ENCODE measurements around the gene RNF217.

Gene RNF217

GRCh38 chr6:124995131-124995530, 32.9 kb downstream of the RNF217 start:
- no peak for TF ChIP-seq CTCF (IDR thresholded peaks at IDR 0.05; ENCODE audit: low read depth, low read length)
- no peak overlapping the region for H3K4me3 ChIP-seq (ENCODE audit: low read depth, low read length)
- H3K4me1 ChIP-seq, result no peaks in the 10 kb centered on the region
- no peak for DNase-seq
- H3K27me3 ChIP-seq, result no peaks in the 10 kb centered on the region
- H3K36me3 ChIP-seq, result no peaks in the 10 kb centered on the region
- no peaks in the 10 kb centered on the region for H3K9me3 ChIP-seq

- H3K36me3 ChIP-seq, result no peaks in the 10 kb centered on the region
- H3K4me3 ChIP-seq (ENCODE audit: low read depth, low read length), result no peak overlapping the region
- no peak for DNase-seq
- H3K27me3 ChIP-seq, result no peaks in the 10 kb centered on the region
- no peaks in the 10 kb centered on the region for H3K4me1 ChIP-seq
- TF ChIP-seq CTCF (IDR thresholded peaks at IDR 0.05; ENCODE audit: low read depth, low read length), result no peak
- H3K9me3 ChIP-seq, result no peaks in the 10 kb centered on the region
These were observed 33.5 kb downstream of the RNF217 start for GRCh38 chr6:124995645-124996325.

GRCh38 chr6:124996411-124996810, 34.2 kb downstream of the RNF217 start:
- no peaks in the 10 kb centered on the region for H3K4me1 ChIP-seq
- no peaks in the 10 kb centered on the region for H3K27me3 ChIP-seq
- H3K36me3 ChIP-seq, result no peaks in the 10 kb centered on the region
- no peaks in the 10 kb centered on the region for H3K9me3 ChIP-seq
- DNase-seq, result no peak
- TF ChIP-seq CTCF (IDR thresholded peaks at IDR 0.05; ENCODE audit: low read depth, low read length), result no peak
- no peak overlapping the region for H3K4me3 ChIP-seq (ENCODE audit: low read depth, low read length)

- TF ChIP-seq CTCF (IDR thresholded peaks at IDR 0.05; ENCODE audit: low read depth, low read length), result no peak
- DNase-seq, result no peak
- Histone ChIP-seq H3K4me1 (no peaks in the 10 kb centered on the region), H3K36me3 (no peaks in the 10 kb centered on the region), H3K9me3 (no peaks in the 10 kb centered on the region), H3K27me3 (no peaks in the 10 kb centered on the region), H3K4me3 (ENCODE audit: low read depth, low read length) (no peak overlapping the region)
These were observed 35.1 kb downstream of the RNF217 start for GRCh38 chr6:124997196-124997875.

GRCh38 chr6:124999105-124999764, 37.0 kb downstream of the RNF217 start:
- DNase-seq, result no peak
- H3K4me3 ChIP-seq (ENCODE audit: low read depth, low read length), result no peak overlapping the region
- H3K4me1 ChIP-seq, result no peaks in the 10 kb centered on the region

More at GRCh38 chr6:124999105-124999764, 37.0 kb downstream of the RNF217 start:
- no peaks in the 10 kb centered on the region for H3K36me3 ChIP-seq
- TF ChIP-seq CTCF (IDR thresholded peaks at IDR 0.05; ENCODE audit: low read depth, low read length), result no peak
- no peaks in the 10 kb centered on the region for H3K27me3 ChIP-seq
- H3K9me3 ChIP-seq, result no peaks in the 10 kb centered on the region
